Activated CD4-positive, alpha-beta T cell treated with anti-CD3 and anti-CD28 coated beads, Interleukin-2, amount 50 U/mL, for 4 hours (primary cell): Measurements from ENCODE around the gene TBC1D22A.

Experiments
- DNase-seq, 2 experiments: peaks; one replicate each; pipeline ENCODE4 v3.0.0-alpha.2; 2020

TBC1D22A gene

GRCh38 chr22:46737976-46738646 lies 24.3 kb upstream of the TBC1D22A start, which contains the start of gene CERK:
TSS of gene CERK (minus strand) at chr22:46738252. CDS start at chr22:46738148, 104 bp downstream.
- DNase-seq, result peak; percentile 67 to 68

- DNase-seq, result no peak
Measured at GRCh38 chr22:46738647-46739093, 23.8 kb upstream of the TBC1D22A start.

GRCh38 chr22:46739094-46739870 lies 23.2 kb upstream of the TBC1D22A start:
- peak; percentile 64 to 71 for DNase-seq

GRCh38 chr22:46740910-46741780 lies 21.3 kb upstream of the TBC1D22A start:
- no peak for DNase-seq

- DNase-seq, result no peak
Measured at GRCh38 chr22:46741974-46742519, 20.4 kb upstream of the TBC1D22A start.

- DNase-seq, result no peak
Measured at GRCh38 chr22:46742576-46743221, 19.8 kb upstream of the TBC1D22A start.

GRCh38 chr22:46744581-46744980 lies 17.9 kb upstream of the TBC1D22A start:
- no peak for DNase-seq

- no peak for DNase-seq
Measured at GRCh38 chr22:46746192-46746591, 16.3 kb upstream of the TBC1D22A start.

- DNase-seq, result no peak
Measured at GRCh38 chr22:46746620-46747019, 15.8 kb upstream of the TBC1D22A start.

- DNase-seq, result no peak
Measured at GRCh38 chr22:46747646-46748045, 14.8 kb upstream of the TBC1D22A start.

GRCh38 chr22:46748206-46748907 lies 14.1 kb upstream of the TBC1D22A start:
- no peak for DNase-seq

- peak; percentile 50 for DNase-seq
Measured at GRCh38 chr22:46748908-46749675, 13.4 kb upstream of the TBC1D22A start.

GRCh38 chr22:46749682-46750529 lies 12.5 kb upstream of the TBC1D22A start:
- no peak for DNase-seq

GRCh38 chr22:46750530-46750800 lies 12.0 kb upstream of the TBC1D22A start:
- DNase-seq, result no peak

- no peak for DNase-seq
Measured at GRCh38 chr22:46750863-46751443, 11.5 kb upstream of the TBC1D22A start.

GRCh38 chr22:46752286-46752987 lies 10.0 kb upstream of the TBC1D22A start:
- no peak for DNase-seq

- DNase-seq, result no peak
Measured at GRCh38 chr22:46752988-46753310, 9.5 kb upstream of the TBC1D22A start.

- no peak for DNase-seq
Measured at GRCh38 chr22:46753360-46753759, 9.1 kb upstream of the TBC1D22A start.

GRCh38 chr22:46753761-46754109 lies 8.7 kb upstream of the TBC1D22A start:
- no peak for DNase-seq
